NB4 (cell line): Measurements from ENCODE around the gene VSIG10L.

ENCODE experiments used
- DNase-seq: peaks from one replicate; pipeline ENCODE4 v3.0.0; 2010; ENCODE audit warnings: low read depth
- H3K4me3 ChIP-seq: one replicate; pipeline ENCODE4 v1.5.1; 2011; ENCODE audit warnings: mild to moderate bottlenecking, low read depth, low read length, moderate library complexity
- CTCF ChIP-seq: IDR thresholded peaks from one replicate; pipeline ENCODE4 v1.5.1; 2012; ENCODE audit warnings: low read depth, low read length
- MAX ChIP-seq: IDR thresholded peaks from 2 replicates; pipeline ENCODE4 v1.6.1; 2011; ENCODE audit warnings: low read depth, low read length
- MYC ChIP-seq: IDR thresholded peaks from 2 replicates; pipeline ENCODE4 v1.6.1; 2011; ENCODE audit warnings: low read depth, low read length
- POLR2A ChIP-seq: IDR thresholded peaks from 2 replicates; pipeline ENCODE4 v1.6.1; 2011; ENCODE audit warnings: mild to moderate bottlenecking; ENCODE audit not compliant: insufficient read length; ENCODE audit errors: extremely low read depth

The VSIG10L gene

GRCh38 chr19:51352783-51353360, 10.9 kb upstream of the VSIG10L start:
- TF ChIP-seq POLR2A (no peak), MYC (no peak), CTCF (no peak), MAX (no peak)
- no peak for DNase-seq
- no peak overlapping the region for H3K4me3 ChIP-seq

- DNase-seq: no peak
- TF ChIP-seq CTCF: no peak
- TF ChIP-seq MAX: no peak
- no peak for TF ChIP-seq MYC
- no peak for TF ChIP-seq POLR2A
- no peak overlapping the region for H3K4me3 ChIP-seq
Observed at GRCh38 chr19:51351266-51351990, 9.5 kb upstream of the VSIG10L start.

GRCh38 chr19:51347209-51347928, 5.4 kb upstream of the VSIG10L start:
- DNase-seq: no peak
- no peak overlapping the region for H3K4me3 ChIP-seq
- no peak for TF ChIP-seq MYC
- TF ChIP-seq POLR2A: no peak
- TF ChIP-seq MAX: no peak
- TF ChIP-seq CTCF: no peak

- no peak for DNase-seq
Observed at GRCh38 chr19:51346742-51347141, 4.8 kb upstream of the VSIG10L start.

More at GRCh38 chr19:51346742-51347141, 4.8 kb upstream of the VSIG10L start:
- no peak overlapping the region for H3K4me3 ChIP-seq
- TF ChIP-seq MYC: no peak
- TF ChIP-seq POLR2A: no peak
- TF ChIP-seq MAX: no peak
- TF ChIP-seq CTCF: no peak
